SU-DHL-6 (cell line): Measurements from ENCODE around the gene GALNT12.

Experiments
- H2AFZ ChIP-seq: fragments of 200-600 bp; sonication (generic); 2 replicates; pipeline ENCODE4 v1.6.1; 2014; ENCODE audit warnings: low read depth, mild to moderate bottlenecking, moderate library complexity, mixed read lengths, antibody characterized with exemption, low read length; ENCODE audit not compliant: severe bottlenecking
- H3F3A ChIP-seq: fragments of 200-600 bp; shearing (Covaris generic); 2 replicates; pipeline ENCODE4 v1.6.0; 2016; ENCODE audit warnings: antibody characterized with exemption, mild to moderate bottlenecking; ENCODE audit not compliant: insufficient read depth
- H3K27ac ChIP-seq: fragments of 200-600 bp; sonication (generic); 2 replicates; pipeline ENCODE4 v1.5.1; 2016; ENCODE audit warnings: low read depth, mild to moderate bottlenecking, low read length, moderate library complexity, mixed read lengths
- H3K27me3 ChIP-seq: fragments of 200-600 bp; sonication (generic), shearing (Covaris generic); 2 replicates; pipeline ENCODE4 v1.6.0; 2014; ENCODE audit warnings: mild to moderate bottlenecking, low read length
- H3K36me3 ChIP-seq: fragments of 200-600 bp; sonication (generic); 2 replicates; pipeline ENCODE4 v1.6.1; 2014; ENCODE audit warnings: mild to moderate bottlenecking, low read length, mixed read lengths
- H3K4me2 ChIP-seq: fragments of 300-600, 200-600 bp; shearing (Covaris generic), sonication (generic); 2 replicates; pipeline ENCODE4 v1.6.0; 2014; ENCODE audit warnings: low read length, low read depth, mild to moderate bottlenecking; ENCODE audit not compliant: poor library complexity, severe bottlenecking
- H3K4me3 ChIP-seq: fragments of 200-600 bp; sonication (generic); 2 replicates; pipeline ENCODE4 v1.5.1; 2014; ENCODE audit warnings: antibody characterized with exemption, low read length, mild to moderate bottlenecking, mixed read lengths; ENCODE audit not compliant: insufficient read depth, poor library complexity, severe bottlenecking
- H3K79me2 ChIP-seq: fragments of 200-600 bp; sonication (generic); 2 replicates; pipeline ENCODE4 v1.6.1; 2014; ENCODE audit warnings: mild to moderate bottlenecking, low read length, moderate library complexity; ENCODE audit not compliant: insufficient read depth
- H3K9ac ChIP-seq: fragments of 200-600 bp; sonication (generic); 2 replicates; pipeline ENCODE4 v1.7.0; 2014; ENCODE audit warnings: mild to moderate bottlenecking, low read length
- H3K9me2 ChIP-seq: fragments of 200-600 bp; sonication (generic); replicated peaks from 2 replicates; pipeline ENCODE4 v1.6.1; 2014; ENCODE audit warnings: low read length; ENCODE audit not compliant: insufficient read depth
- H3K9me3 ChIP-seq: fragments of 200-600 bp; sonication (generic); 2 replicates; pipeline ENCODE4 v1.6.1; 2014; ENCODE audit warnings: low read length, mixed read lengths; ENCODE audit not compliant: insufficient read depth
- H4K20me1 ChIP-seq: fragments of 200-600 bp; sonication (generic); 2 replicates; pipeline ENCODE4 v1.6.1; 2014; ENCODE audit warnings: low read depth, mild to moderate bottlenecking, antibody characterized with exemption, low read length, moderate library complexity, mixed read lengths
- CTCF ChIP-seq: fragments of 200-600 bp; sonication (generic); IDR thresholded peaks from one replicate; pipeline ENCODE4 v1.5.1; 2017; ENCODE audit warnings: antibody characterized with exemption, mild to moderate bottlenecking, low read length, moderate library complexity; ENCODE audit not compliant: insufficient read depth, poor library complexity, severe bottlenecking
- EZH2phosphoT487 ChIP-seq: fragments of 200-600 bp; sonication (generic), shearing (Covaris generic); conservative IDR thresholded peaks from 2 replicates; pipeline ENCODE4 v1.6.1; 2018; ENCODE audit warnings: mild to moderate bottlenecking, antibody characterized with exemption, low read length, moderate library complexity, mixed read lengths

The GALNT12 gene

GRCh38 chr9:98831696-98832095 lies 24.2 kb downstream of the GALNT12 start:
- TF ChIP-seq CTCF (no peak), EZH2phosphoT487 (no peak)
- Histone ChIP-seq H3K36me3 (no peaks in the 10 kb centered on the region), H3K9me2 (no peaks in the 10 kb centered on the region), H3K27me3 (no peaks in the 10 kb centered on the region), H3K9ac (no peak overlapping the region), H3K79me2 (no peaks in the 10 kb centered on the region), H2AFZ (no peak overlapping the region), H3K4me2 (no peak overlapping the region), H3K4me3 (no peak overlapping the region), H3K9me3 (no peaks in the 10 kb centered on the region), H3K27ac (no peak overlapping the region), H3F3A (no peaks in the 10 kb centered on the region), H4K20me1 (no peaks in the 10 kb centered on the region)

GRCh38 chr9:98832768-98833089 lies 25.3 kb downstream of the GALNT12 start:
- Histone ChIP-seq H3K4me3 (no peak overlapping the region), H3F3A (no peaks in the 10 kb centered on the region), H3K27ac (no peak overlapping the region), H3K79me2 (no peaks in the 10 kb centered on the region), H3K27me3 (no peaks in the 10 kb centered on the region), H3K36me3 (no peaks in the 10 kb centered on the region), H3K9ac (no peak overlapping the region), H2AFZ (no peak overlapping the region), H3K4me2 (no peak overlapping the region), H3K9me3 (no peaks in the 10 kb centered on the region), H3K9me2 (no peaks in the 10 kb centered on the region), H4K20me1 (no peaks in the 10 kb centered on the region)
- TF ChIP-seq EZH2phosphoT487 (no peak), CTCF (no peak)

- Histone ChIP-seq H3K9me2 (no peaks in the 10 kb centered on the region), H3K27me3 (no peaks in the 10 kb centered on the region), H3K4me3 (no peak overlapping the region)
Measured at GRCh38 chr9:98833090-98833956, 25.9 kb downstream of the GALNT12 start.

More at GRCh38 chr9:98833090-98833956, 25.9 kb downstream of the GALNT12 start:
- H3K79me2 ChIP-seq: no peaks in the 10 kb centered on the region
- H3K27ac ChIP-seq: no peak overlapping the region
- TF ChIP-seq CTCF (no peak), EZH2phosphoT487 (no peak)
- H3K36me3 ChIP-seq: no peaks in the 10 kb centered on the region
- H4K20me1 ChIP-seq: no peaks in the 10 kb centered on the region
- no peaks in the 10 kb centered on the region for H3K9me3 ChIP-seq
- no peak overlapping the region for H2AFZ ChIP-seq
- H3K4me2 ChIP-seq: no peak overlapping the region
- H3F3A ChIP-seq: no peaks in the 10 kb centered on the region
- H3K9ac ChIP-seq: no peak overlapping the region
